HEK293 (cell line): ENCODE results near the gene EVA1C.

Experiments used
- CTCF ChIP-seq: fragments of 450-650 bp; formaldehyde crosslinking; IDR thresholded peaks from 2 replicates; pipeline ENCODE4 v1.5.1; 2016; ENCODE audit warnings: missing biosample characterization, missing genetic modification characterization
- HOXD13 ChIP-seq: sonication (generic); formaldehyde crosslinking; IDR thresholded peaks from 2 replicates; pipeline ENCODE4 v1.8.0; 2022; ENCODE audit warnings: missing genetic modification reagents, borderline replicate concordance
- ZBTB11 ChIP-seq: fragments of 450-650 bp; formaldehyde crosslinking; conservative IDR thresholded peaks from 2 replicates; pipeline ENCODE4 v1.5.1; 2016; ENCODE audit warnings: low read depth, missing biosample characterization, missing genetic modification characterization
- ZNF18 ChIP-seq: fragments of 450-650 bp; formaldehyde crosslinking; IDR thresholded peaks from 2 replicates; pipeline ENCODE4 v1.5.1; 2016; ENCODE audit warnings: missing biosample characterization, missing genetic modification characterization
- ZNF274 ChIP-seq, 2 experiments: fragments of 200-500 bp in 1 of 2; fragments of 450-650 bp in 1 of 2; sonication (Bioruptor generic) in 1 of 2; formaldehyde crosslinking in 1 of 2; IDR thresholded peaks; 2 replicates each; pipeline versions ENCODE4 v1.5.1 to v1.6.1; 2014 to 2016; ENCODE audit warnings: borderline replicate concordance in 1 of 2, inconsistent platforms in 1 of 2, low read length in 1 of 2, missing biosample characterization in 1 of 2, missing genetic modification characterization in 1 of 2
- ZNF302 ChIP-seq: fragments of 450-650 bp; formaldehyde crosslinking; IDR thresholded peaks from 2 replicates; pipeline ENCODE4 v1.5.1; 2016; ENCODE audit warnings: missing biosample characterization, missing genetic modification characterization, low read depth
- ZNF404 ChIP-seq: fragments of 450-650 bp; formaldehyde crosslinking; IDR thresholded peaks from 2 replicates; pipeline ENCODE4 v1.5.1; 2017; ENCODE audit warnings: missing biosample characterization, missing genetic modification characterization
- ZNF677 ChIP-seq: fragments of 450-650 bp; IDR thresholded peaks from 2 replicates; pipeline ENCODE4 v1.5.0; 2018; ENCODE audit warnings: missing biosample characterization, mild to moderate bottlenecking, missing genetic modification characterization, moderate library complexity
- ZNF701 ChIP-seq: fragments of 450-650 bp; formaldehyde crosslinking; IDR thresholded peaks from 2 replicates; pipeline ENCODE4 v1.5.1; 2016; ENCODE audit warnings: missing biosample characterization, missing genetic modification characterization
- ZNF830 ChIP-seq: fragments of 450-650 bp; IDR thresholded peaks from 2 replicates; pipeline ENCODE4 v1.5.0; 2018; ENCODE audit warnings: missing biosample characterization, missing genetic modification characterization, low read depth, mild to moderate bottlenecking, moderate library complexity
- TF ChIP-seq, protein P1 (sequence below): fragments of 450-650 bp; formaldehyde crosslinking; IDR thresholded peaks from 2 replicates; pipeline ENCODE4 v1.5.1; 2016; ENCODE audit warnings: missing biosample characterization, missing genetic modification characterization, low read depth

DNA sequence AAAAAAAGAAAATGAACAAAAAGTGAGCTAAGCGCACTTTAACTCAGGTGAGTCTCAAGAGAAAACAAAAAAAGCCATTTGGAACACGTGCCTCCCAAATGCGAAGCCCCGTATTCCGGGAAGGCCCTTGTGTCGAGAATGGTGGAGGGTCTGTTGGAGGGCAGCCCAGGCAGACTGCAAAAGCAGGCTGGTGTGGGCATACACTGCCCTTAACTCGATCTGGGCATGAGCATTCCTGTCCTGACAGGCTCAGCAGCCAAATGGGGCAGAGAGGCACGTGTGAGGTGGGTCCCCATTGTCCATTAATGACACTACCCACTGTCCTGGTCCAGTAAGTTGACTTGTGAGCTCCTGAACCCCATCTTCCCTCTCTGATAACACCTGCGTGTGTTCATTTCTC lies 57.7 kb downstream of the EVA1C start:
- TF ChIP-seq ZNF404 (tag by site-specific recombination) = no peak
- no peak for TF ChIP-seq ZNF302 (tag by site-specific recombination)
- no peak for TF ChIP-seq ZNF274 (IDR thresholded peaks at IDR 0.05; ENCODE audit: low read length)
- no peak for TF ChIP-seq ZNF274 (tag by site-specific recombination; IDR thresholded peaks at IDR 0.05; ENCODE audit: borderline replicate concordance)
- TF ChIP-seq CTCF (tag by site-specific recombination) = no peak
- no peak for TF ChIP-seq ZNF677 (tag by site-specific recombination)
- no peak for TF ChIP-seq ZNF830 (tag by site-specific recombination)
- TF ChIP-seq ZNF701 (tag by site-specific recombination) = no peak
- TF ChIP-seq ZNF18 = no peak
- no peak for TF ChIP-seq HOXD13 (CRISPR knock-in tag)
- TF ChIP-seq ZBTB11 (tag by site-specific recombination) = no peak
- TF ChIP-seq, protein P1, sequence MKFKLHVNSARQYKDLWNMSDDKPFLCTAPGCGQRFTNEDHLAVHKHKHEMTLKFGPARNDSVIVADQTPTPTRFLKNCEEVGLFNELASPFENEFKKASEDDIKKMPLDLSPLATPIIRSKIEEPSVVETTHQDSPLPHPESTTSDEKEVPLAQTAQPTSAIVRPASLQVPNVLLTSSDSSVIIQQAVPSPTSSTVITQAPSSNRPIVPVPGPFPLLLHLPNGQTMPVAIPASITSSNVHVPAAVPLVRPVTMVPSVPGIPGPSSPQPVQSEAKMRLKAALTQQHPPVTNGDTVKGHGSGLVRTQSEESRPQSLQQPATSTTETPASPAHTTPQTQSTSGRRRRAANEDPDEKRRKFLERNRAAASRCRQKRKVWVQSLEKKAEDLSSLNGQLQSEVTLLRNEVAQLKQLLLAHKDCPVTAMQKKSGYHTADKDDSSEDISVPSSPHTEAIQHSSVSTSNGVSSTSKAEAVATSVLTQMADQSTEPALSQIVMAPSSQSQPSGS (tag by site-specific recombination) = no peak
